Mesodermal cell (in vitro differentiated cells): ENCODE data around the gene TINAGL1.

Source experiments
- H3K27ac ChIP-seq: 2 replicates; pipeline ENCODE4 v1.7.0; 2013; ENCODE audit warnings: mild to moderate bottlenecking, low read depth, low read length, moderate library complexity; ENCODE audit not compliant: severe bottlenecking
- H3K36me3 ChIP-seq: 2 replicates; pipeline ENCODE4 v1.7.1; 2013; ENCODE audit warnings: mild to moderate bottlenecking, low read length, moderate library complexity; ENCODE audit not compliant: control insufficient read depth, insufficient read depth
- H3K4me1 ChIP-seq: one replicate; pipeline ENCODE4 v1.7.1; 2013; ENCODE audit warnings: mild to moderate bottlenecking, low read length; ENCODE audit not compliant: insufficient read depth, control insufficient read depth, poor library complexity, severe bottlenecking
- H3K4me3 ChIP-seq: 2 replicates; pipeline ENCODE4 v1.7.0; 2013; ENCODE audit warnings: low read length, control low read depth, mild to moderate bottlenecking; ENCODE audit not compliant: insufficient read depth, poor library complexity, severe bottlenecking; ENCODE audit errors: extremely low read depth
- H3K9me3 ChIP-seq: 2 replicates; pipeline ENCODE4 v1.7.1; 2013; ENCODE audit warnings: mild to moderate bottlenecking, low read length, moderate library complexity; ENCODE audit not compliant: control insufficient read depth
- WGBS, 2 experiments: methylation state at CpG; one replicate each; pipeline ENCODE4 v1.1.5; 2013; ENCODE audit warnings: missing lambda C conversion rate in 2 of 2; ENCODE audit not compliant: insufficient coverage in 2 of 2; 5-methylcytosine and 5-hydroxymethylcytosine counted together

The TINAGL1 gene

GRCh38 chr1:31569596-31570173 is 6.6 kb upstream of the TINAGL1 start:
- no peaks in the 10 kb centered on the region for H3K9me3 ChIP-seq
- whole genome bisulfite sequencing, 2 experiments = 97 to 98% methylated on average over 11 to 12 of the region's 13 CpGs
- H3K27ac ChIP-seq = no peak overlapping the region
- no peaks in the 10 kb centered on the region for H3K36me3 ChIP-seq
- H3K4me3 ChIP-seq = no peak overlapping the region
- H3K4me1 ChIP-seq = peaks cover 8% of the 10 kb centered on the region

GRCh38 chr1:31570228-31570627 is 6.1 kb upstream of the TINAGL1 start:
- no peaks in the 10 kb centered on the region for H3K36me3 ChIP-seq
- H3K4me1 ChIP-seq = peaks cover 14% of the 10 kb centered on the region
- H3K27ac ChIP-seq = no peak overlapping the region
- WGBS, 2 experiments = 92 to 96% methylated on average over 10 to 11 of the region's 11 CpGs
- no peak overlapping the region for H3K4me3 ChIP-seq
- H3K9me3 ChIP-seq = no peaks in the 10 kb centered on the region

- peaks cover 20% of the 10 kb centered on the region for H3K4me1 ChIP-seq
- no peaks in the 10 kb centered on the region for H3K9me3 ChIP-seq
- H3K27ac ChIP-seq = no peak overlapping the region
- no peak overlapping the region for H3K4me3 ChIP-seq
- H3K36me3 ChIP-seq = no peaks in the 10 kb centered on the region
- WGBS, 2 experiments = 100% methylated on average over 1 of the region's 1 CpG; no CpG with 5 or more reads in 1 of the 2 experiments
Observed at GRCh38 chr1:31570906-31571305, 5.4 kb upstream of the TINAGL1 start.

GRCh38 chr1:31571340-31572295 is 4.7 kb upstream of the TINAGL1 start:
- H3K36me3 ChIP-seq = no peaks in the 10 kb centered on the region
- no peaks in the 10 kb centered on the region for H3K9me3 ChIP-seq
- peaks cover 25% of the 10 kb centered on the region for H3K4me1 ChIP-seq
- no peak overlapping the region for H3K4me3 ChIP-seq
- WGBS, 2 experiments = 93 to 96% methylated on average over 8 to 9 of the region's 14 CpGs
- H3K27ac ChIP-seq = no peak overlapping the region

- Histone ChIP-seq H3K36me3 (no peaks in the 10 kb centered on the region), H3K4me3 (no peak overlapping the region), H3K4me1 (peaks cover 25% of the 10 kb centered on the region), H3K9me3 (no peaks in the 10 kb centered on the region), H3K27ac (no peak overlapping the region)
- 95% methylated on average over 4 to 5 of the region's 7 CpGs for WGBS, 2 experiments
Observed at GRCh38 chr1:31572323-31573104, 3.8 kb upstream of the TINAGL1 start.

GRCh38 chr1:31573261-31573660 is 3.1 kb upstream of the TINAGL1 start:
- H3K4me1 ChIP-seq = peaks cover 25% of the 10 kb centered on the region
- no peak overlapping the region for H3K27ac ChIP-seq
- WGBS, 2 experiments = 92 to 95% methylated on average over 8 of the region's 8 CpGs
- no peak overlapping the region for H3K4me3 ChIP-seq
- no peaks in the 10 kb centered on the region for H3K9me3 ChIP-seq
- no peaks in the 10 kb centered on the region for H3K36me3 ChIP-seq

- H3K27ac ChIP-seq = no peak overlapping the region
- H3K4me1 ChIP-seq = peaks cover 32% of the 10 kb centered on the region
- 69 to 94% methylated on average over 3 to 7 of the region's 10 CpGs for WGBS, 2 experiments
- no peaks in the 10 kb centered on the region for H3K9me3 ChIP-seq
- no peak overlapping the region for H3K4me3 ChIP-seq
- H3K36me3 ChIP-seq = no peaks in the 10 kb centered on the region
Observed at GRCh38 chr1:31574749-31575368, 1.5 kb upstream of the TINAGL1 start.

GRCh38 chr1:31575369-31576140 is 760 bp upstream of the TINAGL1 start:
- Histone ChIP-seq H3K36me3 (no peaks in the 10 kb centered on the region), H3K9me3 (no peaks in the 10 kb centered on the region), H3K4me1 (peaks cover 32% of the 10 kb centered on the region), H3K27ac (no peak overlapping the region), H3K4me3 (no peak overlapping the region)
- 75 to 84% methylated on average over 3 to 7 of the region's 11 CpGs for WGBS, 2 experiments

GRCh38 chr1:31576743-31577455 is 584 bp downstream of the TINAGL1 start:
- H3K9me3 ChIP-seq = no peaks in the 10 kb centered on the region
- H3K27ac ChIP-seq = no peak overlapping the region
- 90 to 92% methylated on average over 26 to 27 of the region's 27 CpGs for WGBS, 2 experiments
- H3K36me3 ChIP-seq = no peaks in the 10 kb centered on the region
- H3K4me1 ChIP-seq = peaks cover 32% of the 10 kb centered on the region
- no peak overlapping the region for H3K4me3 ChIP-seq
